Loucy (cell line): Measurements from ENCODE around the gene AACS.

Experiments used
- H2AFZ ChIP-seq: fragments of 200-600 bp; sonication (generic); 2 replicates; pipeline ENCODE4 v1.6.0; 2016; ENCODE audit warnings: antibody characterized with exemption, mild to moderate bottlenecking, low read length, moderate library complexity
- H3F3A ChIP-seq: fragments of 200-600 bp; 2 replicates; pipeline ENCODE4 v1.6.0; 2016; ENCODE audit warnings: antibody characterized with exemption, low read depth, mild to moderate bottlenecking
- H3K27me3 ChIP-seq: fragments of 200-600 bp; sonication (generic); 2 replicates; pipeline ENCODE4 v1.6.1; 2014; ENCODE audit warnings: low read length, mild to moderate bottlenecking; ENCODE audit not compliant: insufficient read depth, poor library complexity, severe bottlenecking
- H3K36me3 ChIP-seq: fragments of 200-600 bp; sonication (generic); 2 replicates; pipeline ENCODE4 v1.6.1; 2016; ENCODE audit warnings: low read length; ENCODE audit not compliant: insufficient read depth
- H3K4me1 ChIP-seq: fragments of 200-600 bp; sonication (generic); 2 replicates; pipeline ENCODE4 v1.5.1; 2014; ENCODE audit warnings: low read length, mild to moderate bottlenecking; ENCODE audit not compliant: insufficient read depth, poor library complexity, severe bottlenecking
- H3K4me2 ChIP-seq: fragments of 200-600 bp; sonication (generic); 2 replicates; pipeline ENCODE4 v1.6.0; 2014; ENCODE audit warnings: antibody characterized with exemption, low read length, low read depth, mild to moderate bottlenecking; ENCODE audit not compliant: poor library complexity, severe bottlenecking
- H3K4me3 ChIP-seq: fragments of 200-600 bp; sonication (generic); 2 replicates; pipeline ENCODE4 v1.5.1; 2014; ENCODE audit warnings: low read length, mild to moderate bottlenecking, mixed read lengths; ENCODE audit not compliant: poor library complexity, severe bottlenecking
- H3K79me2 ChIP-seq: fragments of 200-600 bp; sonication (generic); 2 replicates; pipeline ENCODE4 v1.6.1; 2014; ENCODE audit warnings: low read length; ENCODE audit not compliant: insufficient read depth
- H3K9ac ChIP-seq: fragments of 200-600 bp; sonication (generic); 2 replicates; pipeline ENCODE4 v1.6.0; 2014; ENCODE audit warnings: mild to moderate bottlenecking, low read depth, low read length, moderate library complexity; ENCODE audit not compliant: poor library complexity, severe bottlenecking
- H3K9me2 ChIP-seq: fragments of 200-600 bp; sonication (generic); replicated peaks from 2 replicates; pipeline ENCODE4 v1.6.1; 2016; ENCODE audit warnings: low read depth, low read length, mixed read lengths
- H3K9me3 ChIP-seq: fragments of 200-600 bp; sonication (generic); 2 replicates; pipeline ENCODE4 v1.6.1; 2014; ENCODE audit warnings: mild to moderate bottlenecking, antibody characterized with exemption, low read length, low read depth; ENCODE audit not compliant: insufficient read depth
- H4K20me1 ChIP-seq: fragments of 200-600 bp; sonication (generic); 2 replicates; pipeline ENCODE4 v1.6.0; 2014; ENCODE audit warnings: antibody characterized with exemption, low read length, mild to moderate bottlenecking; ENCODE audit not compliant: insufficient read depth, poor library complexity, severe bottlenecking
- EZH2phosphoT487 ChIP-seq: fragments of 200-600 bp; IDR thresholded peaks from 2 replicates; pipeline ENCODE4 v1.6.1; 2018; ENCODE audit warnings: antibody characterized with exemption, mild to moderate bottlenecking, moderate library complexity, borderline replicate concordance
- TF ChIP-seq, protein P1 (sequence below): fragments of 200-600 bp; sonication (generic); conservative IDR thresholded peaks from 2 replicates; pipeline ENCODE4 v1.5.1; 2014; ENCODE audit warnings: mild to moderate bottlenecking, antibody characterized with exemption, low read length

Gene AACS

DNA sequence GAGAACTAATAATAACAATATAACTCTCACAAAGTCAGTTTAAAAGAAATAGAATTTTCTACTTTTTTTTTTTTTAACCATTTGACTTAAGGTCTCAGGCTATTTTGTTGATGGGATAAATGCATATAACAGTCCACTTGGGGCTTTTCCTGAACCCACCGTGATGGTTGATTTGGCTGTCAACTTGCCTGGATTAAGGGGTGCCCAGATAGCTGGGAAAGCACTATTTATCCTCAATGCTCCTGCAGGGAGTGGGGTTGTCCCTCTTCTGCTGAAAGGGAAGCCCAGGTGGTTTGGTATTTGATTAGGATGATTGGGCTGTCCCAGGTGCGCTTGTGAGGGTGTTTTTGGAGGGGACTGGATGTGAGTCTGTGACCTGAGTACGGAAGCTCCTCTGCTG is 114.9 kb downstream of the AACS start:
- no peak overlapping the region for H3K9ac ChIP-seq
- no peaks in the 10 kb centered on the region for H3K27me3 ChIP-seq
- no peak overlapping the region for H3K4me2 ChIP-seq
- H3K9me2 ChIP-seq: no peaks in the 10 kb centered on the region
- no peaks in the 10 kb centered on the region for H3K4me1 ChIP-seq
- TF ChIP-seq EZH2phosphoT487: no peak
- TF ChIP-seq, protein P1, sequence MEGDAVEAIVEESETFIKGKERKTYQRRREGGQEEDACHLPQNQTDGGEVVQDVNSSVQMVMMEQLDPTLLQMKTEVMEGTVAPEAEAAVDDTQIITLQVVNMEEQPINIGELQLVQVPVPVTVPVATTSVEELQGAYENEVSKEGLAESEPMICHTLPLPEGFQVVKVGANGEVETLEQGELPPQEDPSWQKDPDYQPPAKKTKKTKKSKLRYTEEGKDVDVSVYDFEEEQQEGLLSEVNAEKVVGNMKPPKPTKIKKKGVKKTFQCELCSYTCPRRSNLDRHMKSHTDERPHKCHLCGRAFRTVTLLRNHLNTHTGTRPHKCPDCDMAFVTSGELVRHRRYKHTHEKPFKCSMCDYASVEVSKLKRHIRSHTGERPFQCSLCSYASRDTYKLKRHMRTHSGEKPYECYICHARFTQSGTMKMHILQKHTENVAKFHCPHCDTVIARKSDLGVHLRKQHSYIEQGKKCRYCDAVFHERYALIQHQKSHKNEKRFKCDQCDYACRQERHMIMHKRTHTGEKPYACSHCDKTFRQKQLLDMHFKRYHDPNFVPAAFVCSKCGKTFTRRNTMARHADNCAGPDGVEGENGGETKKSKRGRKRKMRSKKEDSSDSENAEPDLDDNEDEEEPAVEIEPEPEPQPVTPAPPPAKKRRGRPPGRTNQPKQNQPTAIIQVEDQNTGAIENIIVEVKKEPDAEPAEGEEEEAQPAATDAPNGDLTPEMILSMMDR: no peak
- no peaks in the 10 kb centered on the region for H4K20me1 ChIP-seq
- no peaks in the 10 kb centered on the region for H3F3A ChIP-seq
- H2AFZ ChIP-seq: no peak overlapping the region
- H3K9me3 ChIP-seq: no peaks in the 10 kb centered on the region
- H3K79me2 ChIP-seq: no peaks in the 10 kb centered on the region
- no peak overlapping the region for H3K4me3 ChIP-seq
- no peaks in the 10 kb centered on the region for H3K36me3 ChIP-seq

DNA sequence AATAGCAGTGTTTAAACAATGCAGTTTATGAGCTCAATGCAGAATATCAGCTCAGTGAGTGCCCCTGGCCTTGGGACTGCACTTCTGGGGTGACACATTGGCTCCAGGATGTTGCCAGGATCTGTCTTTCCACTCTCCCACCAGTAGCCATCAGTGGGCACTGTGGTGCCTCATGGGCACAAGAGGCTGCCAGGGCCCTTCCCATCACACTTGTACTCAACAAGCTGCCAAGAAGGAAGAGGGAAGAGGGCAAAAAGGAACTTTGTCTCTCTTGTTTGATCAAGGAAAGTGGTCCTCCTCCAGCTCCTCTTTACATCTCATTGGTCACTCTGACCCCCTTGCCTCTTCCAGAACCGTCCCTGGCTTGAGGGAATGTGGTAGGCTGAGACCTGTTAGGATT is 115.9 kb downstream of the AACS start:
- Histone ChIP-seq H3K36me3 (no peaks in the 10 kb centered on the region), H3K9me3 (no peaks in the 10 kb centered on the region), H3K27me3 (no peaks in the 10 kb centered on the region), H3K79me2 (no peaks in the 10 kb centered on the region), H3F3A (no peaks in the 10 kb centered on the region), H3K9me2 (no peaks in the 10 kb centered on the region), H3K4me2 (no peak overlapping the region), H3K9ac (no peak overlapping the region), H3K4me3 (no peak overlapping the region), H4K20me1 (no peaks in the 10 kb centered on the region), H2AFZ (no peak overlapping the region), H3K4me1 (no peaks in the 10 kb centered on the region)
- TF ChIP-seq, protein P1: no peak
- TF ChIP-seq EZH2phosphoT487: no peak

DNA sequence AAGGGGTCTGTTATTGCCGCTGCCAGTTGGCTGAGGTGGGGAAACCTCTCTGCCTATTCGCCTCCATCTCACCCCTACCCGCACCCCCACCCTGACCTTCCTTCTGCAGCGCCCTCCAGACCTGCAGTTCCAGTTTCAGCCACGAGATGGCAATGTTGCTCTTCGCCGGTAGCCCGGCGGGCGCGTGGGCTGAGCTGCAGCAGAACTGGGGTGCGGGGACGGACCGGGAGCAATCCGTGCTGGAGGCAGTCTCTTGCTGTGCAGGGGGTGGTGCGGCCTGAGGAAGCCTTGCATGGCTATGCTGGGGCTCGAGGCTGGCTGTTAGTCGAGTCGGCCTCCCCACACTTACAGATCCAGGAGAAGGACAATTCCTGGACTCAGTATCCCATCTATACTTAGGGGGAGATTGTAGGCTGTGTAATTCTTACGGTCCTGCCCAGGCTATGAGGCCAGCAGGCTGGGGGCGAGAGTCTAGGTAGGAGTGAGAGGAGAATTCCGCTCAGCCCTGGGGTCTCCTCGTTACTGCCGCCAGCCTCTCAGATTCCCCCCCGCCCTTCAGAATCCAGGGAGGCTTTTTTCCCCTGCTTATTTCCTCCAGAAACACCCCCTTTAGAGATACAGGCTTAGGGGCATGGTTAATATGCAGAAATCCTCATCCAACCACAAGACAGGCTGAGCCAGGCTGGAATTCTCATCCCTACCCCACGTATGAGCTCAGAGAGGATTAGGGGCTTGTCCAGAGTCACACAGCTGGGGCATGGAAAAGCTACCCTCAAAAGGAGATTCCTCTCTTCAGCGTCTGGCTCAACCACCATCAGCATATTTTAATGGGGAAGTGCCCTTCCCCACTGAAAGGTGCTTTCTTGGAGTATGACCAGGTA is 118.2 kb downstream of the AACS start:
- Histone ChIP-seq H3F3A (no peaks in the 10 kb centered on the region), H3K9me2 (no peaks in the 10 kb centered on the region), H3K36me3 (no peaks in the 10 kb centered on the region), H3K27me3 (no peaks in the 10 kb centered on the region), H4K20me1 (no peaks in the 10 kb centered on the region), H3K9me3 (no peaks in the 10 kb centered on the region), H2AFZ (no peak overlapping the region), H3K4me3 (no peak overlapping the region), H3K79me2 (no peaks in the 10 kb centered on the region), H3K4me2 (no peak overlapping the region), H3K9ac (no peak overlapping the region), H3K4me1 (no peaks in the 10 kb centered on the region)
- TF ChIP-seq, protein P1: peak; percentile 99
- TF ChIP-seq EZH2phosphoT487: no peak
